Liver (tissue), 9 donors: Measurements from ENCODE around the gene PROCA1. TPM values are rescaled to one million over a fixed set of nuclear protein-coding genes. Genes with fewer than 3 reads are reported as not detected.
A peak's percentile ranks its signal among the peaks of the same experiment; 100 is the strongest.

Experiments used
- DNase-seq: peaks from one replicate; pipeline ENCODE4 v3.0.0-alpha.2; 2017; ENCODE audit warnings: low spot score
- H3K27ac ChIP-seq, 2 donors: one replicate each; pipeline ENCODE4 v1.7.0; 2013; ENCODE audit warnings: inconsistent platforms in 2 of 2, low read length in 2 of 2, control low read depth in 1 of 2, low read depth in 1 of 2, mild to moderate bottlenecking in 1 of 2
- H3K27me3 ChIP-seq, 4 donors: one replicate each; pipeline versions ENCODE4 v1.6.1 to v1.7.0; 2013; ENCODE audit warnings: low read length in 3 of 4, inconsistent platforms in 1 of 4, mild to moderate bottlenecking in 1 of 4, moderate library complexity in 1 of 4; ENCODE audit not compliant: control insufficient read depth in 4 of 4, insufficient read depth in 4 of 4
- H3K36me3 ChIP-seq, 4 donors: one replicate each; pipeline versions ENCODE4 v1.6.1 to v1.7.0; 2013; ENCODE audit warnings: low read length in 3 of 4, mild to moderate bottlenecking in 3 of 4, low read depth in 1 of 4, moderate library complexity in 1 of 4; ENCODE audit not compliant: control insufficient read depth in 4 of 4, insufficient read depth in 3 of 4
- H3K4me1 ChIP-seq, 4 donors: one replicate each; pipeline versions ENCODE4 v1.6.1 to v1.7.0; 2013; ENCODE audit warnings: low read length in 3 of 4, mild to moderate bottlenecking in 3 of 4, moderate library complexity in 1 of 4; ENCODE audit not compliant: control insufficient read depth in 4 of 4, insufficient read depth in 4 of 4
- H3K4me3 ChIP-seq, 3 donors: one replicate each; pipeline versions ENCODE4 v1.6.1 to v1.7.0; 2013; ENCODE audit warnings: low read length in 3 of 3, control low read depth in 1 of 3, low read depth in 1 of 3, mild to moderate bottlenecking in 1 of 3
- H3K9ac ChIP-seq, 2 donors: one replicate each; pipeline ENCODE4 v1.7.0; 2013; ENCODE audit warnings: low read length in 2 of 2, mild to moderate bottlenecking in 2 of 2, moderate library complexity in 2 of 2, control low read depth in 1 of 2, low read depth in 1 of 2
- H3K9me3 ChIP-seq, 4 donors: one replicate each; pipeline versions ENCODE4 v1.6.1 to v1.7.0; 2013; ENCODE audit warnings: low read length in 3 of 4; ENCODE audit not compliant: control insufficient read depth in 4 of 4
- EGR1 ChIP-seq, 2 donors: IDR thresholded peaks; 2 replicates each; pipeline ENCODE4 v1.6.1; 2016 to 2018; ENCODE audit warnings: antibody characterized with exemption in 2 of 2, low read depth in 2 of 2
- FOXA1 ChIP-seq: IDR thresholded peaks from 2 replicates; pipeline ENCODE4 v1.6.1; 2016; ENCODE audit warnings: antibody characterized with exemption
- GABPA ChIP-seq, 2 donors: IDR thresholded peaks in 1 of 2; conservative IDR thresholded peaks in 1 of 2; 2 replicates each; pipeline ENCODE4 v1.6.1; 2016; ENCODE audit warnings: antibody characterized with exemption in 2 of 2, mild to moderate bottlenecking in 1 of 2, moderate library complexity in 1 of 2
- HNF4G ChIP-seq: IDR thresholded peaks from 2 replicates; pipeline ENCODE4 v1.6.1; 2016; ENCODE audit warnings: antibody characterized with exemption
- JUND ChIP-seq, 2 donors: IDR thresholded peaks; 2 replicates each; pipeline ENCODE4 v1.6.1; 2016; ENCODE audit warnings: antibody characterized with exemption in 2 of 2
- NR2F2 ChIP-seq: IDR thresholded peaks from 2 replicates; pipeline ENCODE4 v1.6.1; 2016; ENCODE audit warnings: antibody characterized with exemption
- RAD21 ChIP-seq, 2 donors: IDR thresholded peaks; 2 replicates each; pipeline ENCODE4 v1.6.1; 2016; ENCODE audit warnings: antibody characterized with exemption in 2 of 2, mild to moderate bottlenecking in 2 of 2
- RXRA ChIP-seq, 2 donors: IDR thresholded peaks; 2 replicates each; pipeline ENCODE4 v1.6.1; 2017 to 2018; ENCODE audit warnings: antibody characterized with exemption in 2 of 2, mild to moderate bottlenecking in 1 of 2
- SP1 ChIP-seq: IDR thresholded peaks from 2 replicates; pipeline ENCODE4 v1.6.1; 2018; ENCODE audit warnings: antibody characterized with exemption, mild to moderate bottlenecking
- TAF1 ChIP-seq: conservative IDR thresholded peaks from 2 replicates; pipeline ENCODE4 v1.6.1; 2016; ENCODE audit warnings: antibody characterized with exemption, mild to moderate bottlenecking
- YY1 ChIP-seq: IDR thresholded peaks from 2 replicates; pipeline ENCODE4 v1.6.1; 2016; ENCODE audit warnings: antibody characterized with exemption, mild to moderate bottlenecking
- WGBS: extraction: QIAGEN DNeasy Blood & Tissue Kit; methylation state at CpG from one replicate; pipeline ENCODE4 v1.1.7; 2013; 5-methylcytosine and 5-hydroxymethylcytosine counted together
- polyA plus RNA-seq, 2 donors: library from polyadenylated mRNA; stranded (reverse) in 1 of 2; unstranded in 1 of 2; fragments of 200-250 nt in 1 of 2; fragments of >200 nt in 1 of 2; fragmentation: Nextera tagmentation in 1 of 2; extraction: Ambion mirVana in 1 of 2; gene quantifications; one replicate each; pipeline versions ENCODE4 v1.2.1 to v1.2.3, GENCODE V29; 2013 to 2015
- total RNA-seq, 2 donors: library from RNA; depleted of rRNA; stranded (reverse); fragments of >200 nt; gene quantifications; one replicate each; pipeline ENCODE4 v1.2.3, GENCODE V29; 2014
- TF ChIP-seq, protein P1 (sequence below): IDR thresholded peaks from 2 replicates; pipeline ENCODE4 v1.6.1; 2016; ENCODE audit warnings: antibody characterized with exemption
- TF ChIP-seq, protein P2 (sequence below): fragments of 150-350 bp; IDR thresholded peaks from 2 replicates; pipeline ENCODE4 v1.5.1; 2017; ENCODE audit warnings: improper control_type of control experiment, low read depth, low read length; ENCODE audit not compliant: missing input control
- TF ChIP-seq, protein P3 (sequence below): IDR thresholded peaks from 2 replicates; pipeline ENCODE4 v1.6.1; 2016; ENCODE audit warnings: antibody characterized with exemption, mild to moderate bottlenecking
- TF ChIP-seq, protein P4 (sequence below): IDR thresholded peaks from 2 replicates; pipeline ENCODE4 v1.6.1; 2016; ENCODE audit warnings: antibody characterized with exemption
- TF ChIP-seq, protein P5 (sequence below): IDR thresholded peaks from 2 replicates; pipeline ENCODE4 v1.6.1; 2016; ENCODE audit warnings: antibody characterized with exemption
- donor health status: healthy.
- donor health status: healthy.
- donor health status: healthy.
- donor health status: healthy.
- donor health status: healthy.

The PROCA1 gene
- total and polyA plus RNA-seq, 4 donors: 0.16 to 0.65 (median 0.35) TPM

DNA sequence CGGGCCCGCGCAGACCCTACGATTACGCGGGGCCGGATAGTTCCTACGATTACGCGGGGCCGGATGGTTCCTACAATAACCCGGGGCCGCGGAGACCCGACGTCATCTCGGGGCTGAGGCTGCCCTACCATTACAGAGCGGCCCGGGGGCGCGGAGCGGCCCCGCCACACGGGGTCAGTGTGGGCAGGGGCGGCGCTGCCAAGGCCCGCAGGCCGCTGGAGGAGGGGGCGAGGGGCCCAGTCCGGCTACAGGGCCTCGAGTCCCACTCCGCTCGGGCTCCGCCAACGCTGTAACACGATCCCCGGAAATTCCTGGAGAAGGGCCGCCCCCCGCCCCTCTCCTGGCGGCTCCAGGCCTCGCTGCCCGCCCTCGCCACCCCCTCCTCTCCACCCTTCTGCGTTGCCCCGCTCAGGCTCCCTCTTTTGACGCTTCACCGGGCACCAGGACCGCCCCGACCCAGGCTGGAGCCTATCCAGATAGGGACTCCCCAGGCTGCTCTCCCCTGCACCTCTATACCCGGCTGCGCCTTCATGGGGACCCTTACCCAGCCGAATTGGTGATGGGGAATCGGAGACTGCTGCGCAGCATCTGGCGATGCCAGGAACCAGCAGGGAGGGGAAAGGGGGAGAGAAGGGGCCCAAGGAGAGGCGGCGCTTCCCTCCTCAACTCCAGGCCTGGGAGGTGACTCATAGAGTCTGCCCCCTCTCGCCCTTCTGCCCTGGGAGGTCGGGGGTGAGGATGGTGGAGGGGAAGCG is 6.1 kb upstream of the PROCA1 start, which contains the start of gene RAB34:
RAB34 (minus strand) TSS at position 291 of the 755 bp plus-strand sequence. CDS start 602 bp downstream, outside the sequence.
- TF ChIP-seq, protein P1, sequence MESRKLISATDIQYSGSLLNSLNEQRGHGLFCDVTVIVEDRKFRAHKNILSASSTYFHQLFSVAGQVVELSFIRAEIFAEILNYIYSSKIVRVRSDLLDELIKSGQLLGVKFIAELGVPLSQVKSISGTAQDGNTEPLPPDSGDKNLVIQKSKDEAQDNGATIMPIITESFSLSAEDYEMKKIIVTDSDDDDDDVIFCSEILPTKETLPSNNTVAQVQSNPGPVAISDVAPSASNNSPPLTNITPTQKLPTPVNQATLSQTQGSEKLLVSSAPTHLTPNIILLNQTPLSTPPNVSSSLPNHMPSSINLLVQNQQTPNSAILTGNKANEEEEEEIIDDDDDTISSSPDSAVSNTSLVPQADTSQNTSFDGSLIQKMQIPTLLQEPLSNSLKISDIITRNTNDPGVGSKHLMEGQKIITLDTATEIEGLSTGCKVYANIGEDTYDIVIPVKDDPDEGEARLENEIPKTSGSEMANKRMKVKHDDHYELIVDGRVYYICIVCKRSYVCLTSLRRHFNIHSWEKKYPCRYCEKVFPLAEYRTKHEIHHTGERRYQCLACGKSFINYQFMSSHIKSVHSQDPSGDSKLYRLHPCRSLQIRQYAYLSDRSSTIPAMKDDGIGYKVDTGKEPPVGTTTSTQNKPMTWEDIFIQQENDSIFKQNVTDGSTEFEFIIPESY: no peak
- TF ChIP-seq FOXA1 (no peak), YY1 (no peak), SP1 (no peak), EGR1 (IDR thresholded peaks at IDR 0.05; ENCODE audit: low read depth in 2 of 2) (no peak), NR2F2 (peak; percentile 59)
- TF ChIP-seq, protein P2, sequence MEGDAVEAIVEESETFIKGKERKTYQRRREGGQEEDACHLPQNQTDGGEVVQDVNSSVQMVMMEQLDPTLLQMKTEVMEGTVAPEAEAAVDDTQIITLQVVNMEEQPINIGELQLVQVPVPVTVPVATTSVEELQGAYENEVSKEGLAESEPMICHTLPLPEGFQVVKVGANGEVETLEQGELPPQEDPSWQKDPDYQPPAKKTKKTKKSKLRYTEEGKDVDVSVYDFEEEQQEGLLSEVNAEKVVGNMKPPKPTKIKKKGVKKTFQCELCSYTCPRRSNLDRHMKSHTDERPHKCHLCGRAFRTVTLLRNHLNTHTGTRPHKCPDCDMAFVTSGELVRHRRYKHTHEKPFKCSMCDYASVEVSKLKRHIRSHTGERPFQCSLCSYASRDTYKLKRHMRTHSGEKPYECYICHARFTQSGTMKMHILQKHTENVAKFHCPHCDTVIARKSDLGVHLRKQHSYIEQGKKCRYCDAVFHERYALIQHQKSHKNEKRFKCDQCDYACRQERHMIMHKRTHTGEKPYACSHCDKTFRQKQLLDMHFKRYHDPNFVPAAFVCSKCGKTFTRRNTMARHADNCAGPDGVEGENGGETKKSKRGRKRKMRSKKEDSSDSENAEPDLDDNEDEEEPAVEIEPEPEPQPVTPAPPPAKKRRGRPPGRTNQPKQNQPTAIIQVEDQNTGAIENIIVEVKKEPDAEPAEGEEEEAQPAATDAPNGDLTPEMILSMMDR: no peak
- TF ChIP-seq, protein P3, sequence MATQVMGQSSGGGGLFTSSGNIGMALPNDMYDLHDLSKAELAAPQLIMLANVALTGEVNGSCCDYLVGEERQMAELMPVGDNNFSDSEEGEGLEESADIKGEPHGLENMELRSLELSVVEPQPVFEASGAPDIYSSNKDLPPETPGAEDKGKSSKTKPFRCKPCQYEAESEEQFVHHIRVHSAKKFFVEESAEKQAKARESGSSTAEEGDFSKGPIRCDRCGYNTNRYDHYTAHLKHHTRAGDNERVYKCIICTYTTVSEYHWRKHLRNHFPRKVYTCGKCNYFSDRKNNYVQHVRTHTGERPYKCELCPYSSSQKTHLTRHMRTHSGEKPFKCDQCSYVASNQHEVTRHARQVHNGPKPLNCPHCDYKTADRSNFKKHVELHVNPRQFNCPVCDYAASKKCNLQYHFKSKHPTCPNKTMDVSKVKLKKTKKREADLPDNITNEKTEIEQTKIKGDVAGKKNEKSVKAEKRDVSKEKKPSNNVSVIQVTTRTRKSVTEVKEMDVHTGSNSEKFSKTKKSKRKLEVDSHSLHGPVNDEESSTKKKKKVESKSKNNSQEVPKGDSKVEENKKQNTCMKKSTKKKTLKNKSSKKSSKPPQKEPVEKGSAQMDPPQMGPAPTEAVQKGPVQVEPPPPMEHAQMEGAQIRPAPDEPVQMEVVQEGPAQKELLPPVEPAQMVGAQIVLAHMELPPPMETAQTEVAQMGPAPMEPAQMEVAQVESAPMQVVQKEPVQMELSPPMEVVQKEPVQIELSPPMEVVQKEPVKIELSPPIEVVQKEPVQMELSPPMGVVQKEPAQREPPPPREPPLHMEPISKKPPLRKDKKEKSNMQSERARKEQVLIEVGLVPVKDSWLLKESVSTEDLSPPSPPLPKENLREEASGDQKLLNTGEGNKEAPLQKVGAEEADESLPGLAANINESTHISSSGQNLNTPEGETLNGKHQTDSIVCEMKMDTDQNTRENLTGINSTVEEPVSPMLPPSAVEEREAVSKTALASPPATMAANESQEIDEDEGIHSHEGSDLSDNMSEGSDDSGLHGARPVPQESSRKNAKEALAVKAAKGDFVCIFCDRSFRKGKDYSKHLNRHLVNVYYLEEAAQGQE: no peak
- TF ChIP-seq, protein P4, sequence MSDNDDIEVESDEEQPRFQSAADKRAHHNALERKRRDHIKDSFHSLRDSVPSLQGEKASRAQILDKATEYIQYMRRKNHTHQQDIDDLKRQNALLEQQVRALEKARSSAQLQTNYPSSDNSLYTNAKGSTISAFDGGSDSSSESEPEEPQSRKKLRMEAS: no peak
- WGBS: 25% methylated on average over 60 of the region's 60 CpGs
- peaks cover 7 to 27% (median 17%) of the 10 kb centered on the region in 4 donors for H3K4me1 ChIP-seq

DNA sequence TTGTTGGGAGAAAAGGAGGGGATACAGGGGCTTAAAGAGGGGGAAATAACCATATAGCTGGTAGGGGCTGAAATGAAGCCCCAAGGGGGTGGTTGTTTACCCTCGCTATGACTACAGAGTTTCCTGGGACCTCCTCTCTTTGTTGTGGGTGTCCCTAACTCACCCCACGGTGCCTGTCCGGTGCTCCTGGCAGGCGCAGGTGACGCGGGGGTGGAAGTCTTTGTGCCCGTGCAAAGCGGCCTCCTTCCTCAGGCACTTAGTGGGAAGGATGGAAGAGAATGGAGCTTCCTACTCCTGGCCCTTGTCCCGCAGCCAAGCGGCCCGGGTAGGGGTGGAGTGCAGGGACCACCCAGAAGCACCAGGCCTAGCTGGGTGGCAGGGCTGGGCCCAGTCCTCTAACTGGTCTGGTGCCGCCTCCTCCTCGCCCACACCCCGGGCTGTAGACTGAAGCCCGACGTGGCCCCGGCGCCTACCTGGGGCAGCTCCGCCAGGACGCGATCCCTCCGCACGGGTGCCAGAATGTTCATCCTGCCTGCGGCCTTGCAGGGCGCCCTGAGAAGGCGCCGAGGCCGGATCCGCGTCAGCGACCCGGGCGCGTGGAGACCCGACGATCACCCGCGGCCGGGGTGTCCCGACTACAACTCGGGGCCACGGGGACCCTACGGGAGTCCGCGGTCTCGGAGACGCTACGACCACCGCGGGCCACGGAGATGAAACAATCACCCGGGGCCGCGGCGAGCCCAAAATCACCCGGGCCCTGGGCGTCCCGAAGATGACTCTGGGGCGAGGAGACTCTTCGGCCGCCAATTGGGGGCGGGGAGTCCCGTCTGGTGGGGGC is 5.3 kb upstream of the PROCA1 start:
- Histone ChIP-seq H3K27me3 (no peaks in the 10 kb centered on the region), H3K27ac (peak overlapping the region; percentile 60 to 70), H3K36me3 (peaks cover 0 to 5% (median 1%) of the 10 kb centered on the region in 4 donors), H3K4me3 (peak overlapping the region in 1 of 3 donors; percentile 36), H3K9ac (peak overlapping the region in 1 of 2 donors; percentile 8), H3K9me3 (no peaks in the 10 kb centered on the region), H3K4me1 (peaks cover 7 to 27% (median 17%) of the 10 kb centered on the region in 4 donors)
- DNase-seq: no peak
- WGBS: 26% methylated on average over 63 of the region's 63 CpGs
- TF ChIP-seq RXRA (IDR thresholded peaks at IDR 0.05) (no peak), HNF4G (no peak), FOXA1 (no peak), JUND (IDR thresholded peaks at IDR 0.05) (no peak), TAF1 (no peak), NR2F2 (no peak), RAD21 (IDR thresholded peaks at IDR 0.05) (no peak), GABPA (IDR thresholded peaks at IDR 0.05 in 1 of 2, conservative IDR thresholded peaks at IDR 0.05 in 1 of 2) (no peak)
- TF ChIP-seq, protein P5, sequence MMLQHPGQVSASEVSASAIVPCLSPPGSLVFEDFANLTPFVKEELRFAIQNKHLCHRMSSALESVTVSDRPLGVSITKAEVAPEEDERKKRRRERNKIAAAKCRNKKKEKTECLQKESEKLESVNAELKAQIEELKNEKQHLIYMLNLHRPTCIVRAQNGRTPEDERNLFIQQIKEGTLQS: no peak
- TF ChIP-seq, protein P4: no peak
- TF ChIP-seq, protein P2: no peak

More for the DNA sequence above, 6.1 kb upstream of the PROCA1 start, which contains the start of gene RAB34:
- Histone ChIP-seq H3K9ac (peak within 1 kb of the TSS in 1 of 2 donors; percentile 8), H3K27me3 (no peaks in the 10 kb centered on the region), H3K4me3 (peak within 1 kb of the TSS in 1 of 3 donors; percentile 36), H3K27ac (peak within 1 kb of the TSS; percentile 60 to 70), H3K9me3 (no peaks in the 10 kb centered on the region), H3K36me3 (peaks cover 5 to 11% (median 7%) of the 10 kb centered on the region in 4 donors)
- peak; percentile 68 for DNase-seq
